ENCODE results near the gene GJA1. TPM values are rescaled to one million over a fixed set of nuclear protein-coding genes. Genes with fewer than 3 reads are reported as not detected.

Gene GJA1
- total and polyA plus RNA-seq, 2 of the 13 experiments (the other 11 are each of a cell fraction or from before 2014, with no cell fraction given) = not detected

GRCh38 chr6:121492536-121492935, 57.1 kb downstream of the GJA1 start:
- no peak overlapping the region for H3K4me3 ChIP-seq (replicated peaks in 1 of 3; ENCODE audit: insufficient read depth in 1 of 3, low read depth in 2 of 3, low read length in 3 of 3)
- POLR2A ChIA-PET = no interaction called here
- 0% methylated on average over 1 of the region's 1 CpG for WGBS (ENCODE audit: low lambda C conversion rate)
- no peaks in the 10 kb centered on the region for H3K4me1 ChIP-seq (ENCODE audit: insufficient read depth, low read length)
- no peak overlapping the region for H3K4me2 ChIP-seq (ENCODE audit: low read depth, low read length)
- CTCF ChIA-PET (ENCODE audit: low intra/inter-chr PET ratio, low total read pairs) = no interaction called here
- FAIRE-seq = no peak
- no peaks in the 10 kb centered on the region for H3K9me3 ChIP-seq (ENCODE audit: low read length)
- intact Hi-C loops (cut with micrococcal nuclease; ENCODE audit: unreplicated experiment) (no loop called here), in situ Hi-C loops (cut with HindIII; ENCODE audit: extremely low pct_ligation_motif_present, low pct_unique_long_range_greater_than_20kb) (no loop called here)
- ATAC-seq = no peak
- no peak overlapping the region for H3K9ac ChIP-seq (ENCODE audit: insufficient read depth, low read depth, low read length)
- H3K27me3 ChIP-seq (ENCODE audit: control insufficient read depth in 1 of 2, insufficient read depth in 2 of 2, low read length in 2 of 2) = no peaks in the 10 kb centered on the region
- H3K79me2 ChIP-seq (ENCODE audit: insufficient read depth, low read length) = no peaks in the 10 kb centered on the region
- H2AFZ ChIP-seq (ENCODE audit: low read length) = no peak overlapping the region
- no peaks in the 10 kb centered on the region for H4K20me1 ChIP-seq (ENCODE audit: insufficient read depth, low read length)
- no TSS peak for BruUV-seq (replicated peaks)
- no peak overlapping the region for H3K27ac ChIP-seq (ENCODE audit: extremely low read length, insufficient read depth, low read length)
- DNase-seq (ENCODE audit: low spot score) = no peak
- no peaks in the 10 kb centered on the region for H3K36me3 ChIP-seq (replicated peaks in 1 of 2; ENCODE audit: control insufficient read depth in 1 of 2, insufficient read depth in 2 of 2, low read length in 2 of 2)
- TF ChIP-seq AFF4 (CRISPR knock-in tag; IDR thresholded peaks at IDR 0.05) (no peak), ZNF496 (CRISPR knock-in tag; IDR thresholded peaks at IDR 0.05; ENCODE audit: insufficient replicate concordance) (no peak), SNAI1 (CRISPR knock-in tag; IDR thresholded peaks at IDR 0.05; ENCODE audit: borderline replicate concordance) (no peak), FOSL1 (CRISPR knock-in tag; IDR thresholded peaks at IDR 0.05; ENCODE audit: borderline replicate concordance) (no peak), GTF2F1 (IDR thresholded peaks at IDR 0.05; ENCODE audit: low read length) (no peak), ZFP36L1 (CRISPR knock-in tag; IDR thresholded peaks at IDR 0.05) (no peak), NPAS2 (CRISPR knock-in tag; IDR thresholded peaks at IDR 0.05; ENCODE audit: borderline replicate concordance) (no peak), BATF2 (CRISPR knock-in tag; IDR thresholded peaks at IDR 0.05) (no peak), REST (IDR thresholded peaks at IDR 0.05; ENCODE audit: borderline replicate concordance in 1 of 2, low read depth in 1 of 2, low read length in 2 of 2) (no peak), MED8 (CRISPR knock-in tag; IDR thresholded peaks at IDR 0.05; ENCODE audit: insufficient replicate concordance) (no peak), ZNF674 (CRISPR knock-in tag; IDR thresholded peaks at IDR 0.05; ENCODE audit: low read depth) (no peak), ZSCAN30 (CRISPR knock-in tag; IDR thresholded peaks at IDR 0.05) (no peak), KAT2B (IDR thresholded peaks at IDR 0.05; ENCODE audit: borderline replicate concordance, low read depth, low read length) (no peak), ZNF614 (CRISPR knock-in tag; IDR thresholded peaks at IDR 0.05; ENCODE audit: borderline replicate concordance) (no peak)
